SK-N-MC (cell line): Measurements from ENCODE around the gene CHD3.

ENCODE experiments used
- DNase-seq: peaks from one replicate; pipeline ENCODE4 v3.0.0-alpha.2; 2011; ENCODE audit warnings: low read depth, low spot score
- H3K27ac ChIP-seq: fragments of 200-600 bp; sonication (generic); 2 replicates; pipeline ENCODE4 v1.5.1; 2016; ENCODE audit warnings: mixed run types
- H3K36me3 ChIP-seq: fragments of 200-600 bp; sonication (generic); 2 replicates; pipeline ENCODE4 v1.6.1; 2017; ENCODE audit warnings: antibody characterized with exemption, low read length, mixed read lengths; ENCODE audit not compliant: insufficient read depth
- H3K4me3 ChIP-seq: fragments of 200-600 bp; sonication (generic); 2 replicates; pipeline ENCODE4 v1.5.1; 2016
- H3K9ac ChIP-seq: fragments of 200-600 bp; sonication (generic); 2 replicates; pipeline ENCODE4 v1.8.0; 2017; ENCODE audit warnings: mixed run types, mixed read lengths; ENCODE audit not compliant: insufficient read length
- H3K9me3 ChIP-seq: fragments of 200-600 bp; sonication (generic); 2 replicates; pipeline ENCODE4 v1.6.1; 2017; ENCODE audit warnings: low read depth, mild to moderate bottlenecking, antibody characterized with exemption, low read length, moderate library complexity, mixed read lengths
- EZH2 ChIP-seq: fragments of 200-600 bp; sonication (generic); IDR thresholded peaks from one replicate; pipeline ENCODE4 v1.6.1; 2017; ENCODE audit warnings: antibody characterized with exemption
- FOXP2 ChIP-seq: optimal IDR thresholded peaks from 2 replicates; pipeline ENCODE3; 2011; ENCODE audit warnings: mild to moderate bottlenecking, moderate library complexity; ENCODE audit not compliant: insufficient read depth; ENCODE audit errors: extremely low read length, control extremely low read depth
- POLR2AphosphoS5 ChIP-seq: IDR thresholded peaks from 2 replicates; pipeline ENCODE4 v1.6.1; 2012; ENCODE audit warnings: mild to moderate bottlenecking, low read depth, low read length, borderline replicate concordance

CHD3 gene

DNA sequence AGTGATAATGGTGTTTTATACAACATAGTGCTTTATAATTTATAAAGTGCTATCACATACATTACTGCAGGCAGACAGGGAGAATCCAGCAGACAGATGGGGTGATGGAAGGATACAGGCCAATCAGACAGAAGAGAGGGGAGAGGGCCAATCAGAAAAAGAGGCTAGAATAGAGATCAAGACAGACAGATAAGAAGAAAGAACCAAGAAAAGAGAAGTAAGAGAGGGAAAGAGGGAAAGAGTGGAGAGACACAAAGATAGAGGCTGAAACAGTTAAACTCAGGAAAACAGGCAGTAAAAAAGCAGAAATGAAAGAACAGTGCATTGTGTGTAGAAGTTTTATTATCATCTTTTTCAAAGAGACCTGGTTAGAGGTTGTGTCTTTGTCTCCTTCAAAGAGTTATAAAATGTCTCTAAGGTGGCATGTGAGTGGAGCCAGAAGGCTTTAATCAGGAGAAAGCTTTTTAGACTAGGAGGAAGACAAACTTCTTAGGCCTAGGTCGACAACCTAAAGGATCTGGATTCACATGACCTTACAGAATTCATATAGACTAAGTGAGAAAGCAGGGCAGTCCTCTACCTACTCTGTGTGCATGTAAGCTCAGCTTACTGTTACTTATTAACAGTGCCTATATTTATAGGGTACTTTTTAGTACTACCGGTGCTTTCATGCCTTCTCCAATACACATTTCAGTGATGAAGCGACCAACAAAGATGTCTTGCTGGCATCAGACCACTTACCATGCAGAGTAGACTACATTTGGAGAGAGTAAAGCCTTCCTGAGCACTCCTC, 8.3 kb upstream of the CHD3 start:
- no peak for DNase-seq
- Histone ChIP-seq H3K27ac (no peak overlapping the region), H3K36me3 (peaks cover 11% of the 10 kb centered on the region; the same call in 1 of the 2 replicates), H3K9me3 (no peaks in the 10 kb centered on the region), H3K4me3 (no peak overlapping the region), H3K9ac (peak overlapping the region; percentile 19)
- TF ChIP-seq POLR2AphosphoS5 (no peak), EZH2 (no peak), FOXP2 (no peak)

DNA sequence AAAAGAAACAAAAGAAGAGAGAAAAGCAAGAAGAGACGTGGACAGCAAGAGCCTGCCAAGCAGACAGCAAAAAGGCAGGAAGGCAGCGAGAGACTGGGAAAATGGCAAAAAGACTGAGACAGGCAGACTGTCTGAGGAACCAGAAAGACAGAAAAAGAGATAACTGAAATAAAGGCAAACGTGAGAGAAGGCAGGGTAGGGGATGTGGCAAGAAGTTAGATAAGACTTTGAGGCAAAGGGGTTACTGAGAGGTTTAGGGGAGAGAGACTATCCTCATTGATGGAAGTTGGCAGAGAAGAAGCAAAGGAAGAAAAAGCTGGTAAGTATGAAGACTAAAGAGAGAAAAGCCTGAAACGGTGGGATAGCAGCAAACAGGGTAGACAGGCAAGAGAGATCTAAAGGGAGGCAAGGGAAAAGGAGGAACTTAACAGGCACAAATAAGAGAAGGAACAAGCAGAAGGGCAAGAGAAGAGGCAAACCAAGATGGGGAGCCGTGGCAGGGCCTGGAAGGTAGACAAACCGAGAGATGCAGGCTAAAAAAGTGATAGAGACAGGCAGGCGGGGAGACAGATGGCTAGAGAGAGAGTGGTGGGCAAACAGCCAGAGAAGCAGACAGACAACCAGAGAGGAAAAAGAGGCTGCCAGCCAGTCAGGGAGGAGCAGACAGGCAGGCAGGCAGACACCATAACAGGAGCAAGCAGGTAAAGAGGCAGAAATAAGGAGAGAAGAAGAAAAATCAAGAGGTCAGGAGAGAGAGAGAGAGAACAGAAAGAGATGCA, 7.1 kb upstream of the CHD3 start:
- no peak overlapping the region for H3K4me3 ChIP-seq
- H3K9ac ChIP-seq = peak overlapping the region; percentile 29
- no peak overlapping the region for H3K27ac ChIP-seq
- H3K9me3 ChIP-seq = no peaks in the 10 kb centered on the region
- TF ChIP-seq EZH2 (no peak), POLR2AphosphoS5 (no peak), FOXP2 (no peak)
- peaks cover 9% of the 10 kb centered on the region; the same call in 1 of the 2 replicates for H3K36me3 ChIP-seq
- DNase-seq = no peak

DNA sequence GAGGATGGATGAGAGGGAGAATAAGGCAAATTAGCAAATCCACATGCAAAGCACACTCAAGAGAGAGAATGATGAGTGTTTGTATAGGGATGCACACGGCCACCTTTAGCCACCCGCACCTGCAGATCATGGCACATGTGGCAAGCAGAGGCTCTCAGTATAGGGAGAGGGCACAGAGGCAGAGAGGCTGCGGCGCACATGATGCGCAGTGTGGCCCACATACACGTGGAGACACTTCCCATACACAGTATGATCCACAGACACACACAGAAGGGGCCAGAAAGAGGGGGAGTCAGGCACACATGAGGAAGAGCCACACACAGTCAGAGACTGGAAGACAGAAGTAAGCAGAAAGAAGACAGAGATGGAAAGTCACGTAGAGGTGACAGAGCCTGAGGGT, 6.5 kb upstream of the CHD3 start:
- Histone ChIP-seq H3K9ac (peak overlapping the region; percentile 42), H3K27ac (peak overlapping the region; percentile 38; the same call in 1 of the 2 replicates), H3K36me3 (peaks cover 9% of the 10 kb centered on the region; the same call in 1 of the 2 replicates), H3K4me3 (no peak overlapping the region), H3K9me3 (no peaks in the 10 kb centered on the region)
- DNase-seq = no peak
- TF ChIP-seq POLR2AphosphoS5 = no peak
- TF ChIP-seq EZH2 = no peak
- no peak for TF ChIP-seq FOXP2

- Histone ChIP-seq H3K9me3 (no peaks in the 10 kb centered on the region), H3K9ac (no peak overlapping the region), H3K27ac (peak overlapping the region; percentile 99), H3K36me3 (peaks cover 9% of the 10 kb centered on the region; the same call in 1 of the 2 replicates), H3K4me3 (no peak overlapping the region; the same call in 1 of the 2 replicates)
- no peak for TF ChIP-seq POLR2AphosphoS5
- TF ChIP-seq FOXP2 = no peak
- TF ChIP-seq EZH2 = no peak
- no peak for DNase-seq
Observed at GRCh38 chr17:7882629-7883028, 6.0 kb upstream of the CHD3 start.

GRCh38 chr17:7883781-7884386, 4.7 kb upstream of the CHD3 start:
- peak overlapping the region; percentile 99 for H3K27ac ChIP-seq
- H3K36me3 ChIP-seq = peaks cover 9% of the 10 kb centered on the region; the same call in 1 of the 2 replicates
- no peaks in the 10 kb centered on the region for H3K9me3 ChIP-seq
- peak overlapping the region; percentile 91 for H3K9ac ChIP-seq
- TF ChIP-seq POLR2AphosphoS5 = no peak
- no peak for TF ChIP-seq EZH2
- TF ChIP-seq FOXP2 = no peak
- DNase-seq = no peak
- peak overlapping the region; percentile 82 for H3K4me3 ChIP-seq

- no peaks in the 10 kb centered on the region for H3K9me3 ChIP-seq
- H3K9ac ChIP-seq = peak overlapping the region; percentile 91
- peaks cover 12% of the 10 kb centered on the region for H3K36me3 ChIP-seq
- DNase-seq = no peak
- H3K4me3 ChIP-seq = peak overlapping the region; percentile 90
- no peak for TF ChIP-seq FOXP2
- TF ChIP-seq EZH2 = no peak
- TF ChIP-seq POLR2AphosphoS5 = no peak
- peak overlapping the region; percentile 100 for H3K27ac ChIP-seq
Observed at GRCh38 chr17:7884581-7885366, 3.8 kb upstream of the CHD3 start.

- H3K9me3 ChIP-seq = no peaks in the 10 kb centered on the region
- H3K36me3 ChIP-seq = peaks cover 13% of the 10 kb centered on the region
- H3K4me3 ChIP-seq = peak overlapping the region; percentile 90
- TF ChIP-seq POLR2AphosphoS5 = no peak; the same call in 1 of the 2 replicates
- no peak for TF ChIP-seq FOXP2
- no peak for TF ChIP-seq EZH2
- H3K27ac ChIP-seq = peak overlapping the region; percentile 100
- no peak for DNase-seq
- peak overlapping the region; percentile 90 for H3K9ac ChIP-seq
Observed at GRCh38 chr17:7885367-7886226, 3.0 kb upstream of the CHD3 start.
